GM12891 (cell line): Measurements from ENCODE around the gene MTURN.

ENCODE experiments used
- DNase-seq: peaks from one replicate; pipeline ENCODE4 v3.0.0; 2011; ENCODE audit warnings: low spot score; ENCODE audit not compliant: insufficient read length
- FAIRE-seq: peaks from 2 replicates; lab custom pipeline; 2011; peaks lifted over from hg19 to GRCh38; lab: Jason Lieb, UNC
- PAX5 ChIP-seq: IDR thresholded peaks from 2 replicates; pipeline ENCODE4 v1.6.1; 2011; ENCODE audit warnings: low read length, moderate library complexity, mild to moderate bottlenecking; ENCODE audit not compliant: insufficient read depth, severe bottlenecking
- POLR2A ChIP-seq: IDR thresholded peaks from 2 replicates; pipeline ENCODE4 v1.6.1; 2011; ENCODE audit warnings: low read depth, low read length, control low read depth
- POLR2AphosphoS5 ChIP-seq: IDR thresholded peaks from 2 replicates; pipeline ENCODE4 v1.6.1; 2011; ENCODE audit warnings: low read depth, low read length, control low read depth
- POU2F2 ChIP-seq: IDR thresholded peaks from 2 replicates; pipeline ENCODE4 v1.6.1; 2011; ENCODE audit warnings: low read depth, mild to moderate bottlenecking, control low read depth, low read length, moderate library complexity
- SPI1 ChIP-seq: IDR thresholded peaks from 2 replicates; pipeline ENCODE4 v1.6.1; 2011; ENCODE audit warnings: low read depth, low read length, control low read depth
- TAF1 ChIP-seq: IDR thresholded peaks from 2 replicates; pipeline ENCODE4 v1.6.1; 2011; ENCODE audit warnings: low read depth, low read length, control low read depth

MTURN gene

GRCh38 chr7:30147223-30147622 lies 12.4 kb downstream of the MTURN start:
- FAIRE-seq (no peak), DNase-seq (no peak)
- no peak for TF ChIP-seq SPI1
- TF ChIP-seq POLR2A = no peak
- TF ChIP-seq TAF1 = no peak
- no peak for TF ChIP-seq POLR2AphosphoS5
- no peak for TF ChIP-seq PAX5
- TF ChIP-seq POU2F2 = no peak

GRCh38 chr7:30147785-30148184 lies 13.0 kb downstream of the MTURN start:
- no peak for FAIRE-seq
- no peak for TF ChIP-seq PAX5
- no peak for TF ChIP-seq POU2F2
- TF ChIP-seq POLR2AphosphoS5 = no peak
- TF ChIP-seq POLR2A = no peak
- no peak for TF ChIP-seq SPI1
- no peak for TF ChIP-seq TAF1
- DNase-seq = no peak

GRCh38 chr7:30148426-30148825 lies 13.6 kb downstream of the MTURN start:
- no peak for TF ChIP-seq POLR2AphosphoS5
- no peak for TF ChIP-seq TAF1
- TF ChIP-seq SPI1 = no peak
- no peak for TF ChIP-seq POLR2A
- TF ChIP-seq POU2F2 = no peak
- no peak for TF ChIP-seq PAX5
- FAIRE-seq (no peak), DNase-seq (no peak)

- TF ChIP-seq POU2F2 (no peak), PAX5 (no peak), TAF1 (no peak), POLR2A (no peak)
- no peak for DNase-seq
- no peak for FAIRE-seq
These were observed 14.2 kb downstream of the MTURN start for GRCh38 chr7:30148951-30149459.

GRCh38 chr7:30149640-30150272 lies 15.0 kb downstream of the MTURN start:
- FAIRE-seq (peak; percentile 57), DNase-seq (no peak)
- no peak for TF ChIP-seq POLR2A
- TF ChIP-seq TAF1 = no peak
- no peak for TF ChIP-seq SPI1
- no peak for TF ChIP-seq POU2F2
- TF ChIP-seq PAX5 = no peak
- no peak for TF ChIP-seq POLR2AphosphoS5

- no peak for FAIRE-seq
- TF ChIP-seq POLR2AphosphoS5 (no peak), PAX5 (no peak), POLR2A (no peak), TAF1 (no peak)
- DNase-seq = no peak
These were observed 15.9 kb downstream of the MTURN start for GRCh38 chr7:30150711-30151110.

GRCh38 chr7:30154111-30154587 lies 19.4 kb downstream of the MTURN start:
- TF ChIP-seq POLR2A = no peak
- DNase-seq (no peak), FAIRE-seq (no peak)

- FAIRE-seq = no peak
- no peak for TF ChIP-seq POLR2AphosphoS5
- TF ChIP-seq POU2F2 = no peak
- TF ChIP-seq TAF1 = no peak
- no peak for TF ChIP-seq POLR2A
- TF ChIP-seq PAX5 = no peak
- no peak for TF ChIP-seq SPI1
- DNase-seq = no peak
These were observed 20.7 kb downstream of the MTURN start for GRCh38 chr7:30155481-30155880.

GRCh38 chr7:30157204-30157603 lies 22.4 kb downstream of the MTURN start:
- FAIRE-seq = no peak

GRCh38 chr7:30159163-30159562 lies 24.4 kb downstream of the MTURN start:
- DNase-seq = no peak
- TF ChIP-seq POLR2A (no peak), TAF1 (no peak), POU2F2 (no peak), POLR2AphosphoS5 (no peak)
- peak; percentile 66 for FAIRE-seq

More at GRCh38 chr7:30157204-30157603, 22.4 kb downstream of the MTURN start:
- no peak for TF ChIP-seq POU2F2
- TF ChIP-seq POLR2AphosphoS5 = no peak
- TF ChIP-seq TAF1 = no peak
- no peak for TF ChIP-seq POLR2A
- no peak for TF ChIP-seq PAX5
- TF ChIP-seq SPI1 = no peak
- no peak for DNase-seq
